Muscle of back (tissue), 11 donors: ENCODE measurements around the gene PDLIM4. TPM values are rescaled to one million over a fixed set of nuclear protein-coding genes. Genes with fewer than 3 reads are reported as not detected.
A peak's percentile ranks its signal among the peaks of the same experiment; 100 is the strongest.

Source experiments
- DNase-seq, 3 donors: peaks; one replicate each; pipeline versions ENCODE4 v3.0.0 to v3.0.0-alpha.2; 2013
- polyA plus RNA-seq, 10 donors: library from polyadenylated mRNA; unstranded; fragments of 120-200 nt; gene quantifications; one replicate each; pipeline ENCODE4 v1.2.1, GENCODE V29; 2013; ENCODE audit not compliant: insufficient read length in 10 of 10

PDLIM4 gene
- polyA plus RNA-seq, 10 donors: 41.8 to 66.1 (median 52.2) TPM

- no peak for DNase-seq
Observed at GRCh38 chr5:132301344-132302271, 44.1 kb downstream of the PDLIM4 start.

- DNase-seq: no peak
Observed at GRCh38 chr5:132302413-132302812, 44.9 kb downstream of the PDLIM4 start.

- DNase-seq: no peak
Observed at GRCh38 chr5:132303589-132303988, 46.1 kb downstream of the PDLIM4 start.

- no peak for DNase-seq
Observed at GRCh38 chr5:132305420-132305819, 47.9 kb downstream of the PDLIM4 start.

- DNase-seq: no peak
Observed at GRCh38 chr5:132308701-132309100, 51.2 kb downstream of the PDLIM4 start.

- DNase-seq: no peak
Observed at GRCh38 chr5:132309679-132310078, 52.2 kb downstream of the PDLIM4 start.

GRCh38 chr5:132310141-132310834 lies 52.8 kb downstream of the PDLIM4 start:
- peak in 1 of 3 donors; percentile 38 for DNase-seq

- DNase-seq: no peak
Observed at GRCh38 chr5:132313366-132313765, 55.9 kb downstream of the PDLIM4 start.

GRCh38 chr5:132313961-132314432 lies 56.5 kb downstream of the PDLIM4 start:
- no peak for DNase-seq

- DNase-seq: no peak
Observed at GRCh38 chr5:132315529-132316067, 58.1 kb downstream of the PDLIM4 start.

- no peak for DNase-seq
Observed at GRCh38 chr5:132319975-132320374, 62.5 kb downstream of the PDLIM4 start.

- DNase-seq: no peak
Observed at GRCh38 chr5:132321109-132321721, 63.7 kb downstream of the PDLIM4 start.

- DNase-seq: no peak
Observed at GRCh38 chr5:132322266-132322665, 64.8 kb downstream of the PDLIM4 start.

Other genes with a start within 250 kb of the PDLIM4 start
- gene ACSL6, start 246.0 kb upstream of the PDLIM4 start, polyA plus RNA-seq: 1 to 10 TPM in 2 of 10 donors, under 1 TPM in 8; 0.31 to 1.5 (median 0.72) TPM
- gene IL3, start 197.0 kb upstream of the PDLIM4 start, polyA plus RNA-seq: not detected
- not detected for gene CSF2, start 183.9 kb upstream of the PDLIM4 start, polyA plus RNA-seq
- gene P4HA2, start 29.8 kb upstream of the PDLIM4 start, polyA plus RNA-seq: 10 to 100 TPM; 52.9 to 81.0 (median 60.4) TPM
- gene SLC22A4, start 36.7 kb downstream of the PDLIM4 start, polyA plus RNA-seq: 1 to 10 TPM; 2.9 to 5.2 (median 3.5) TPM
- gene SLC22A5, start 112.0 kb downstream of the PDLIM4 start, polyA plus RNA-seq: 10 to 100 TPM in 3 of 10 donors, 1 to 10 TPM in 7; 5.8 to 15.5 (median 8.7) TPM
- 10 to 100 TPM in 2 of 10 donors, 1 to 10 TPM in 8; 6.8 to 14.0 (median 7.9) TPM for gene IRF1, start 233.1 kb downstream of the PDLIM4 start, polyA plus RNA-seq